Bronchial epithelial cell (primary cell): ENCODE measurements around the gene SCG2. TPM values are rescaled to one million over a fixed set of nuclear protein-coding genes. Genes with fewer than 3 reads are reported as not detected.

Experiments used
- DNase-seq: peaks from one replicate; pipeline ENCODE4 v3.0.0-alpha.2; 2010; ENCODE audit warnings: low read depth
- FAIRE-seq: peaks from 2 replicates; lab custom pipeline; 2011; peaks lifted over from hg19 to GRCh38; lab: Jason Lieb, UNC
- H3K27me3 ChIP-seq: 2 replicates; pipeline ENCODE4 v1.5.1; 2011; ENCODE audit warnings: low read length; ENCODE audit not compliant: control insufficient read depth, insufficient read depth
- H3K36me3 ChIP-seq: 2 replicates; pipeline ENCODE4 v1.5.1; 2011; ENCODE audit warnings: low read length; ENCODE audit not compliant: control insufficient read depth, insufficient read depth
- H3K4me3 ChIP-seq: 2 replicates; pipeline ENCODE4 v1.5.1; 2011; ENCODE audit warnings: mild to moderate bottlenecking, low read depth, low read length, control low read depth
- CTCF ChIP-seq: IDR thresholded peaks from 2 replicates; pipeline ENCODE4 v1.5.1; 2011; ENCODE audit warnings: mild to moderate bottlenecking, moderate library complexity, low read length, control low read depth, inconsistent platforms; ENCODE audit not compliant: insufficient read depth, severe bottlenecking
- total RNA-seq: library from RNA; depleted of rRNA; stranded (reverse); fragments of >200 nt; gene quantifications from 2 replicates; pipeline ENCODE4 v1.2.1, GENCODE V29; 2014

SCG2 gene
- total RNA-seq, 1 donor from 2014 or later, result 0.26 TPM

DNA sequence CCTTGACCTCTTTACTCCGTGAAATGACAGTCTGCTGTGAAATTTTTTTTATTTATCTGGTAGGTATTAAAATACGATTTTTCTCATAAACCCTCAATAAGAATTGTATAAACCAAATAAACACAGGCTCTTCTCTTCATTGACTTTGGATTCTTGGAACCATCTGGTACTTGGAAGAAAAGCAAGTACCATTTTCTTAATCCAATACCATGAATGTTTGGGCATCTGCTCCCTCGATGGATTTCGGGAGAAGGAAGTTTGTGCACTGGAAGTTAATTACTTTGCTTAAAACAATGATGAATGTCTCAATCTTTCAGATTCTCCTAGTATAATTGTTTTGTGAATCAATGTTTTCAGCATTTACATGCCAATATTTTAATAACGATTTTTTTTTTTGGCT is 5.3 kb upstream of the SCG2 start:
- no peak for FAIRE-seq
- Histone ChIP-seq H3K27me3 (no peaks in the 10 kb centered on the region), H3K4me3 (no peak overlapping the region), H3K36me3 (no peaks in the 10 kb centered on the region)
- no peak for TF ChIP-seq CTCF
- no peak for DNase-seq

- H3K27me3 ChIP-seq, result no peaks in the 10 kb centered on the region
- no peak for TF ChIP-seq CTCF
- DNase-seq, result no peak
- no peak for FAIRE-seq
- H3K36me3 ChIP-seq, result no peaks in the 10 kb centered on the region
- H3K4me3 ChIP-seq, result no peak overlapping the region
Observed at GRCh38 chr2:223606946-223607345, 4.8 kb upstream of the SCG2 start.

- no peak for FAIRE-seq
- H3K27me3 ChIP-seq, result no peaks in the 10 kb centered on the region
- no peaks in the 10 kb centered on the region for H3K36me3 ChIP-seq
- no peak for TF ChIP-seq CTCF
- H3K4me3 ChIP-seq, result no peak overlapping the region
- DNase-seq, result no peak
Observed at GRCh38 chr2:223604231-223604630, 2.1 kb upstream of the SCG2 start.

- Histone ChIP-seq H3K27me3 (no peaks in the 10 kb centered on the region), H3K36me3 (no peaks in the 10 kb centered on the region), H3K4me3 (no peak overlapping the region)
- TF ChIP-seq CTCF, result no peak
- DNase-seq (no peak), FAIRE-seq (no peak)
Observed at GRCh38 chr2:223602972-223603371, 811 bp upstream of the SCG2 start.

DNA sequence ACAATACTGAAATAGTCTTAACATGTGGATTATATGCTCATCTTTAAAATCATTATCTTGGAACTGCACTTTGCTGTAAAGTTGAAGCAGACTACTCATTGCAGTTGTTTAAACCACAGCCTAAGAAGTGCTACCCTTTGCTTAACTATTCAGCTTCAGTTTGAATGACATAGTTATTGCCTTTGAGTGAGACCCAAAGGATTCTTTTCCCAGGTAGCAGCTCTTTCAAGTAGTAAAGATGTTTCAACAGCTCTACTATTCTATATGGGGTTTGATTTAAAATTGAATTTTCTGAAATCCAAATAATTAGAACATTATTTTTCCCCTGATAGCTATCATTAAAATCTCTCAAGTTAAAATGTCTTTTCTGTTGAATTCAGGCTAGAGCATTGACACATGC is 1.1 kb downstream of the SCG2 start:
- no peak for DNase-seq
- FAIRE-seq, result no peak
- Histone ChIP-seq H3K27me3 (no peaks in the 10 kb centered on the region), H3K36me3 (no peaks in the 10 kb centered on the region), H3K4me3 (no peak overlapping the region)
- TF ChIP-seq CTCF, result no peak

- DNase-seq (no peak), FAIRE-seq (no peak)
- H3K27me3 ChIP-seq, result no peaks in the 10 kb centered on the region
- no peak overlapping the region for H3K4me3 ChIP-seq
- TF ChIP-seq CTCF, result no peak
- H3K36me3 ChIP-seq, result no peaks in the 10 kb centered on the region
Observed at GRCh38 chr2:223599640-223600380, 2.4 kb downstream of the SCG2 start.
